ENCODE data around the gene ADSS1. TPM values are rescaled to one million over a fixed set of nuclear protein-coding genes. Genes with fewer than 3 reads are reported as not detected.

The ADSS1 gene
- total RNA-seq, 1 donor, result 4.3 TPM

GRCh38 chr14:104700747-104701217 is 23.2 kb upstream of the ADSS1 start:
- peaks cover 66% of the 10 kb centered on the region for H4K20me1 ChIP-seq (ENCODE audit: insufficient read depth, low read length)
- H3K79me2 ChIP-seq (ENCODE audit: insufficient read depth, low read length), result peaks cover 65% of the 10 kb centered on the region
- H3K27me3 ChIP-seq (ENCODE audit: insufficient read depth, low read length), result no peaks in the 10 kb centered on the region
- no peak overlapping the region for H3K4me3 ChIP-seq (ENCODE audit: insufficient read depth, low read length)
- H3K4me2 ChIP-seq (ENCODE audit: insufficient read depth, low read length), result no peak overlapping the region
- no peak for DNase-seq (ENCODE audit: insufficient read length, low spot score, missing footprints)
- H3K27ac ChIP-seq (ENCODE audit: low read depth, low read length), result no peak overlapping the region
- no peak for TF ChIP-seq CTCF (IDR thresholded peaks at IDR 0.05; ENCODE audit: extremely low read depth, low read depth, low read length)
- no peak overlapping the region for H2AFZ ChIP-seq (ENCODE audit: low read length)
- H3K36me3 ChIP-seq (ENCODE audit: insufficient read depth, low read length), result peaks cover 37% of the 10 kb centered on the region
- H3K9me3 ChIP-seq (ENCODE audit: low read depth, low read length), result no peaks in the 10 kb centered on the region
- no peaks in the 10 kb centered on the region for H3K4me1 ChIP-seq (ENCODE audit: insufficient read depth, low read length)

GRCh38 chr14:104701383-104702076 is 22.5 kb upstream of the ADSS1 start:
- H4K20me1 ChIP-seq (ENCODE audit: insufficient read depth, low read length), result peaks cover 61% of the 10 kb centered on the region
- peaks cover 58% of the 10 kb centered on the region for H3K79me2 ChIP-seq (ENCODE audit: insufficient read depth, low read length)
- H3K9me3 ChIP-seq (ENCODE audit: low read depth, low read length), result no peaks in the 10 kb centered on the region
- no peak overlapping the region for H3K4me2 ChIP-seq (ENCODE audit: insufficient read depth, low read length)
- H3K36me3 ChIP-seq (ENCODE audit: insufficient read depth, low read length), result peaks cover 34% of the 10 kb centered on the region
- H3K27ac ChIP-seq (ENCODE audit: low read depth, low read length), result no peak overlapping the region
- no peak for TF ChIP-seq CTCF (IDR thresholded peaks at IDR 0.05; ENCODE audit: extremely low read depth, low read depth, low read length)
- DNase-seq (ENCODE audit: insufficient read length, low spot score, missing footprints), result no peak
- H2AFZ ChIP-seq (ENCODE audit: low read length), result no peak overlapping the region
- no peaks in the 10 kb centered on the region for H3K27me3 ChIP-seq (ENCODE audit: insufficient read depth, low read length)
- no peak overlapping the region for H3K4me3 ChIP-seq (ENCODE audit: insufficient read depth, low read length)
- no peaks in the 10 kb centered on the region for H3K4me1 ChIP-seq (ENCODE audit: insufficient read depth, low read length)

GRCh38 chr14:104702106-104702505 is 21.9 kb upstream of the ADSS1 start:
- no peak for DNase-seq (ENCODE audit: insufficient read length, low spot score, missing footprints)
- Histone ChIP-seq H3K27ac (ENCODE audit: low read depth, low read length) (no peak overlapping the region), H3K4me3 (ENCODE audit: insufficient read depth, low read length) (no peak overlapping the region), H3K9me3 (ENCODE audit: low read depth, low read length) (no peaks in the 10 kb centered on the region), H3K4me1 (ENCODE audit: insufficient read depth, low read length) (no peaks in the 10 kb centered on the region), H3K79me2 (ENCODE audit: insufficient read depth, low read length) (peaks cover 52% of the 10 kb centered on the region), H3K36me3 (ENCODE audit: insufficient read depth, low read length) (peaks cover 34% of the 10 kb centered on the region), H3K4me2 (ENCODE audit: insufficient read depth, low read length) (no peak overlapping the region), H3K27me3 (ENCODE audit: insufficient read depth, low read length) (no peaks in the 10 kb centered on the region), H2AFZ (ENCODE audit: low read length) (no peak overlapping the region), H4K20me1 (ENCODE audit: insufficient read depth, low read length) (peaks cover 59% of the 10 kb centered on the region)
- no peak for TF ChIP-seq CTCF (IDR thresholded peaks at IDR 0.05; ENCODE audit: extremely low read depth, low read depth, low read length)

GRCh38 chr14:104702673-104703072 is 21.4 kb upstream of the ADSS1 start:
- Histone ChIP-seq H3K36me3 (ENCODE audit: insufficient read depth, low read length) (peaks cover 34% of the 10 kb centered on the region), H3K4me1 (ENCODE audit: insufficient read depth, low read length) (no peaks in the 10 kb centered on the region), H3K9me3 (ENCODE audit: low read depth, low read length) (no peaks in the 10 kb centered on the region), H3K4me2 (ENCODE audit: insufficient read depth, low read length) (no peak overlapping the region), H3K27me3 (ENCODE audit: insufficient read depth, low read length) (no peaks in the 10 kb centered on the region), H3K4me3 (ENCODE audit: insufficient read depth, low read length) (no peak overlapping the region), H4K20me1 (ENCODE audit: insufficient read depth, low read length) (peaks cover 54% of the 10 kb centered on the region), H2AFZ (ENCODE audit: low read length) (no peak overlapping the region), H3K79me2 (ENCODE audit: insufficient read depth, low read length) (peaks cover 46% of the 10 kb centered on the region), H3K27ac (ENCODE audit: low read depth, low read length) (no peak overlapping the region)
- no peak for TF ChIP-seq CTCF (IDR thresholded peaks at IDR 0.05; ENCODE audit: extremely low read depth, low read depth, low read length)
- no peak for DNase-seq (ENCODE audit: insufficient read length, low spot score, missing footprints)
